G401 (cell line): Measurements from ENCODE around the gene WDCP. TPM values are rescaled to one million over a fixed set of nuclear protein-coding genes. Genes with fewer than 3 reads are reported as not detected.

Experiments
- DNase-seq: peaks from one replicate; pipeline ENCODE4 v3.0.0-alpha.2; 2015; ENCODE audit warnings: low spot score
- in situ Hi-C: cut with HindIII; loops from 2 replicates; pipeline ENCODE4 v1.10.0; 2016; ENCODE audit warnings: low sequenced_read_pairs, mixed read lengths
- total RNA-seq: library from RNA; depleted of rRNA; stranded (reverse); fragments of >200 nt; shearing (Covaris generic); gene quantifications from 2 replicates; pipeline ENCODE4 v1.2.3, GENCODE V29; 2014; rRNA removed

Gene WDCP
- total RNA-seq, 1 experiment from 2014 or later: 22.5 TPM

DNA sequence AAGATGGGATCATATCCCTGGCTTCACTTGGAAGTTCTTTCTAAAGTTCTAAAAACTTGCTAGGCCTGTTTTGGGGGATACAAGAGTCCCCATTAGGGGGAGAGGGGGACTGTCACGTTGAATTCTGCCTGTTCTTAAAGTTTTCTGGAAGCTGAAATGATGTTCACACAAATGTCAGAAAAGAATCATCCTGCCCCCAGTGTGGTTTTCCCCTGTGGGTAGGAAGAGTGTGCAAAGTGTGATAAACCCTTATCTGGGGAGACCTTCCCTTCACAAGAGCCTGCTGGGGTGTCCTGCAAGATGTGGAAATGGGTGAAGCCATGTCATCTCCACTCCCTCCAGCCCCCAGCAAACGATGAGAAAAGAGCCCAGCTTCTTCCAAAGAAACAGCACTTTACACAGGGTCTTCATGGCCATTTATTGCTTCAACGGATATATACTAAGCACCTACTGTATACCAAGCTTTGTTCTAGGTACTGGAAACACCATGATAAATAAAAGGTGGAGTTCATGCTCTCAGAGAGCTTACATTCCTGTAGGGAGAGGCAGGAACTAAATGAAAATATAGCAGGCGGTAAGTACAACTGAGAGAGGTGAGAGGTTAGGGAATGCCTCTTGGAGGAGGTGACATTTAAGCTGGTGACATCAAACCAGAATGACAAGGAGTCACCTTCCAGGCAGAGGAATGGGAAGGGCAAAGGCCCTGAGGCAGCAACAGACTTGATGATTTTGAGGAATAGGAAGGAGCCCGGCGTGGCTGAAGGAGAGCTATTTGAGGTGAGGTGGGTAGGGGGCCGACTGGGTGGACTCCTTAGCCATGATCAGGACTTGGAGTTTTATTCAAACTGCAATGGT is 35.7 kb downstream of the WDCP start:
- in situ Hi-C loops: no loop called here
- DNase-seq: no peak

GRCh38 chr2:24010477-24011249 is 36.5 kb downstream of the WDCP start:
- no peak for DNase-seq
- in situ Hi-C loops: no loop called here

- DNase-seq: no peak
- in situ Hi-C loops: no loop called here
Observed at GRCh38 chr2:24009680-24010476, 37.3 kb downstream of the WDCP start, which contains the start of gene MFSD2B. Gene MFSD2B, plus strand, starts transcription at chr2:24010085. Its CDS starts 12 bp downstream, at chr2:24010097.

DNA sequence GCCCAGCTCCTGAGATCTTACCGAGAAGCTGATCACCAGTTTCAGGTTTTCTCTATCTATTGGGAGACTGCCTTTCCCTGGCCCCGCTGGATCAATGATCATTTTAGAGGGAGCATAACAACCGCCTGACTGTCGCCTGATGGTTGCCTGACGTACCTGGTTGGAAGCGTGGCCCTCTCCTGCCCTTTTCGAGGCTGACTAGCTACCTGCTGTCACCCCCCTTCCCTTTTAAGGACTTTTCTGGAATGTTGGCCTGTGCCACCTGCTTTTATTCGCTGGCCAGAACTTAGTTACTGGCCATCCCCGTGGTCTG is 37.9 kb downstream of the WDCP start:
- in situ Hi-C loops: no loop called here

GRCh38 chr2:24008672-24009366 is 38.4 kb downstream of the WDCP start:
- in situ Hi-C loops: no loop called here
- DNase-seq: no peak

More for the DNA sequence above, 37.9 kb downstream of the WDCP start:
- no peak for DNase-seq

GRCh38 chr2:24007693-24008092 is 39.5 kb downstream of the WDCP start:
- no peak for DNase-seq
- in situ Hi-C loops: no loop called here

GRCh38 chr2:23994567-23994966 is 52.6 kb downstream of the WDCP start:
- DNase-seq: no peak
- in situ Hi-C loops: no loop called here

- DNase-seq: no peak
- in situ Hi-C loops: no loop called here
Observed at GRCh38 chr2:23993736-23994269, 53.4 kb downstream of the WDCP start.

GRCh38 chr2:23992931-23993330 is 54.3 kb downstream of the WDCP start:
- in situ Hi-C loops: no loop called here
- DNase-seq: peak; percentile 6

DNA sequence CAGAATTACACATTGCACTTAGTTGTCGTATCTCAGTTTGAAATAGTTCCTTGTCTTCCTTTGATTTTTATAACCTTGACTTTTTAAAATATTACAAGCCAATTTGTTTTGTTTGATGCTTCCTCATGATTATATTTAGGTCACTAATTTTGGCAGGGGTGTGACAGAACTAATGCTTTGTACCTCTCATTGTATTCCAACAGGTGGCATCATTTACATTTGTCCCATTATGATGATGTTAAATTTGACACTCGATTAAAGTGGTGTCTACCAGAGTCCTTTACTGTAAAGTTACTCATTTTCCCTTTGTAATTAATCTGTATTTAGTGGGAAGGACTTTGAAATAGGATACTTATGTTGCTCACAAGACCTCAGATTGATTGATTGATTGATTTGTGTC is 58.8 kb downstream of the WDCP start:
- in situ Hi-C loops: no loop called here
- DNase-seq: no peak

Other genes starting within 250 kb of the WDCP start
- gene ATAD2B, start 120.3 kb downstream of the WDCP start, total RNA-seq: 5.9 and 6.0 TPM in 2 replicates
- gene UBXN2A, start 106.9 kb downstream of the WDCP start, total RNA-seq: 13.3 and 29.5 TPM in 2 replicates
- gene MFSD2B, start 37.3 kb downstream of the WDCP start, total RNA-seq: 0.14 TPM in 1 of 2 replicates, not detected in the other
- gene FKBP1B, start 2.4 kb upstream of the WDCP start, total RNA-seq: 52.0 and 55.7 TPM in 2 replicates
- gene SF3B6, start 28.9 kb upstream of the WDCP start, total RNA-seq: 339 and 437 TPM in 2 replicates
- gene TP53I3, start 37.4 kb upstream of the WDCP start, total RNA-seq: 47.6 and 66.0 TPM in 2 replicates
- gene PFN4, start 75.9 kb upstream of the WDCP start, total RNA-seq: not detected in 2 replicates
- 1.3 and 5.6 TPM in 2 replicates for gene FAM228B, start 76.1 kb upstream of the WDCP start, total RNA-seq
- 0.18 TPM in 1 of 2 replicates, not detected in the other for gene FAM228A, start 127.7 kb upstream of the WDCP start, total RNA-seq